Fibroblast of lung (primary cell): Measurements from ENCODE around the gene BCAN.

Source experiments
- CTCF ChIP-seq, 2 donors: IDR thresholded peaks in 1 of 2; conservative IDR thresholded peaks in 1 of 2; 1 replicate in 1 of 2; 2 replicates in 1 of 2; pipeline ENCODE4 v1.5.1; 2011 to 2012; ENCODE audit warnings: low read length in 2 of 2, control low read depth in 1 of 2, inconsistent platforms in 1 of 2, low read depth in 1 of 2, mild to moderate bottlenecking in 1 of 2
- EZH2 ChIP-seq: IDR thresholded peaks from 2 replicates; pipeline ENCODE4 v1.5.1; 2012; ENCODE audit warnings: low read length, control low read depth, mild to moderate bottlenecking; ENCODE audit errors: missing control alignments

GRCh38 chr1:156592910-156593660 is 48.8 kb upstream of the BCAN start:
- TF ChIP-seq EZH2 (no peak), CTCF (conservative IDR thresholded peaks at IDR 0.05 in 1 of 2, IDR thresholded peaks at IDR 0.05 in 1 of 2; ENCODE audit: low read depth in 1 of 2, low read length in 2 of 2) (no peak)
